SKM-1 (cell line): Measurements from ENCODE around the gene ZNF286A.
"Not testable (repeated sequence)": the region's sequence is repeated elsewhere in the genome, so short reads cannot be mapped to it uniquely, and the experiment has no call there.

Source experiments
- DNase-seq: peaks from one replicate; lab custom pipeline; 2025; ENCODE audit not compliant: unreplicated experiment; lab: John Stamatoyannopoulos, UW

ZNF286A gene

GRCh38 chr17:15768865-15769533 is 69.4 kb downstream of the ZNF286A start:
- DNase-seq: not testable (repeated sequence)
